Neural cell (in vitro differentiated cells): Measurements from ENCODE around the gene SP110. TPM values are rescaled to one million over a fixed set of nuclear protein-coding genes. Genes with fewer than 3 reads are reported as not detected.

Source experiments
- H2AFZ ChIP-seq: fragments of 200-600, 300-800 bp; sonication (generic), shearing (Covaris generic); 2 replicates; pipeline ENCODE4 v1.6.0; 2014; ENCODE audit warnings: low read depth, mild to moderate bottlenecking, antibody characterized with exemption, low read length, moderate library complexity
- H3F3A ChIP-seq: fragments of 200-600 bp; shearing (Covaris generic); 2 replicates; pipeline ENCODE4 v1.6.1; 2016; ENCODE audit warnings: mild to moderate bottlenecking, moderate library complexity, mixed read lengths, antibody characterized with exemption, low read length; ENCODE audit not compliant: insufficient read depth, poor library complexity, severe bottlenecking
- H3K27ac ChIP-seq: fragments of 200-600, 300-800 bp; sonication (generic), shearing (Covaris generic); 2 replicates; pipeline ENCODE4 v1.5.1; 2014; ENCODE audit warnings: mild to moderate bottlenecking, low read length, moderate library complexity
- H3K27me3 ChIP-seq: fragments of 300-800, 200-600 bp; sonication (generic), shearing (Covaris generic); 2 replicates; pipeline ENCODE4 v1.6.0; 2014; ENCODE audit warnings: mild to moderate bottlenecking, low read depth, low read length, moderate library complexity; ENCODE audit not compliant: insufficient read depth
- H3K36me3 ChIP-seq: fragments of 300-800, 200-600 bp; sonication (generic), shearing (Covaris generic); 2 replicates; pipeline ENCODE4 v1.5.1; 2014; ENCODE audit warnings: mild to moderate bottlenecking, antibody characterized with exemption, low read length, moderate library complexity; ENCODE audit not compliant: insufficient read depth
- H3K4me2 ChIP-seq: fragments of 300-800, 200-600 bp; sonication (generic), shearing (Covaris generic); 2 replicates; pipeline ENCODE4 v1.6.0; 2014; ENCODE audit warnings: mild to moderate bottlenecking, low read length
- H3K4me3 ChIP-seq: fragments of 300-800, 200-600 bp; sonication (generic), shearing (Covaris generic); 2 replicates; pipeline ENCODE4 v1.5.1; 2014; ENCODE audit warnings: mild to moderate bottlenecking, low read length, moderate library complexity
- H3K79me2 ChIP-seq: fragments of 200-600 bp; shearing (Covaris generic); replicated peaks from 2 replicates; pipeline ENCODE4 v1.6.0; 2014; ENCODE audit warnings: mild to moderate bottlenecking, low read length, moderate library complexity; ENCODE audit not compliant: insufficient read depth
- H3K9ac ChIP-seq: fragments of 300-800, 200-600 bp; sonication (generic), shearing (Covaris generic); 2 replicates; pipeline ENCODE4 v1.6.1; 2016; ENCODE audit warnings: mild to moderate bottlenecking, low read length, mixed read lengths
- H3K9me2 ChIP-seq: fragments of 200-600 bp; shearing (Covaris generic); 2 replicates; pipeline ENCODE4 v1.6.1; 2016; ENCODE audit warnings: mild to moderate bottlenecking, low read length, mixed read lengths; ENCODE audit not compliant: insufficient read depth
- H3K9me3 ChIP-seq: fragments of 200-600, 300-800 bp; sonication (generic), shearing (Covaris generic); 2 replicates; pipeline ENCODE4 v1.6.1; 2016; ENCODE audit warnings: mild to moderate bottlenecking, mixed run types, low read length, moderate library complexity, mixed read lengths
- H4K20me1 ChIP-seq: fragments of 200-600 bp; shearing (Covaris generic); 2 replicates; pipeline ENCODE4 v1.6.1; 2016; ENCODE audit warnings: mild to moderate bottlenecking, mixed run types; ENCODE audit not compliant: insufficient read depth
- EP300 ChIP-seq: fragments of 450-650 bp; conservative IDR thresholded peaks from 2 replicates; pipeline ENCODE4 v1.6.1; 2014; ENCODE audit warnings: antibody characterized with exemption, mild to moderate bottlenecking, moderate library complexity; ENCODE audit not compliant: poor library complexity, severe bottlenecking
- EZH2 ChIP-seq: fragments of 200-600, 300-800 bp; shearing (Covaris generic), sonication (generic); IDR thresholded peaks from 2 replicates; pipeline ENCODE4 v1.6.1; 2014; ENCODE audit warnings: antibody characterized with exemption, low read length, borderline replicate concordance, mild to moderate bottlenecking; ENCODE audit not compliant: insufficient read depth, poor library complexity, severe bottlenecking
- MXI1 ChIP-seq: fragments of 450-650 bp; conservative IDR thresholded peaks from 2 replicates; pipeline ENCODE4 v1.6.1; 2014; ENCODE audit warnings: antibody characterized with exemption, mild to moderate bottlenecking; ENCODE audit not compliant: poor library complexity, severe bottlenecking
- POLR2AphosphoS5 ChIP-seq: IDR thresholded peaks from 2 replicates; pipeline ENCODE4 v1.6.1; 2012
- RAD21 ChIP-seq: fragments of 450-650 bp; conservative IDR thresholded peaks from 2 replicates; pipeline ENCODE4 v1.6.1; 2014; ENCODE audit warnings: antibody characterized with exemption, mild to moderate bottlenecking, moderate library complexity
- SMC3 ChIP-seq: fragments of 450-650 bp; conservative IDR thresholded peaks from 2 replicates; pipeline ENCODE4 v1.6.1; 2014; ENCODE audit warnings: antibody characterized with exemption, mild to moderate bottlenecking, moderate library complexity; ENCODE audit not compliant: poor library complexity
- TAF1 ChIP-seq: IDR thresholded peaks from 2 replicates; pipeline ENCODE4 v1.6.1; 2012; ENCODE audit warnings: low read depth
- polyA plus RNA-seq: library from polyadenylated mRNA; depleted of rRNA; stranded (reverse); fragments of >200 nt; gene quantifications from 2 replicates; pipeline ENCODE4 v1.2.3, GENCODE V29; 2014
- TF ChIP-seq, protein P1 (sequence below): fragments of 450-650 bp; IDR thresholded peaks from 2 replicates; pipeline ENCODE4 v1.5.1; 2014; ENCODE audit warnings: antibody characterized with exemption, mild to moderate bottlenecking, moderate library complexity; ENCODE audit not compliant: poor library complexity, severe bottlenecking
- TF ChIP-seq, protein P2 (sequence below): IDR thresholded peaks from 2 replicates; pipeline ENCODE4 v1.6.1; 2012; ENCODE audit warnings: borderline replicate concordance

Gene SP110
- polyA plus RNA-seq, 1 donor from 2014 or later, result not detected

DNA sequence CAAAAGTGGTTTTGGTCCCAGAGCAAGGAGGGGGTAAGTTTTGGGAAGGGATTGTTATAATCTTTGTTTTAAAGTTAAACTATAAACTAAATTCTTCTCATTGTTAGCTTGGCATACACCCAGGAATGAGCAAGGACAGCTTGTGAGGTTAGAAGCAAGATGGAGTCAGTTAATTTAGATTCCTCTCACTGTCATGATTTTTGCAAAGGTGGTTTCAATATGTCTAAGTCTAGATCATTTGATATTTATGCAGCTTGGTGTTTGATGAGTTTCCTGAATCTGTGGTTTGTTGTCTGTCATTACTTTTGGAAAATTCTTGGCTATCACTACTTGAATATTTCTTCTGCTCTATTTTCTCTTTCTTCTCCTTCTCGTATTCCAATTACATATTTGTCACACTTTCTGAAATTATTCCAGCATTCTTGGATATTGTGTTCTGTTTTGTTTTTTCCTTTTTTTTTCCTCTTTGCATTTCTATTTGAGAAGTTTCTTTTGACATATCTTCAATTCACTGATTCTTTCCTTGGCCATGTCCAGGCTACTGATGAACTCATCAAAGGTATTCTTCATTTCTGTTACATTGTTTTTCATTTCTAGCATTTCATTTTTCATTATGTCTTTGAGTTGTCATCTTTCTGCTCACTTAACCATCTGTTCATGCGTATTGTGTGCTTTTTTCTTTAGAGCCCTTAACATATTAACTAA is 10.9 kb upstream of the SP110 start:
- no peak overlapping the region for H3K4me3 ChIP-seq
- no peaks in the 10 kb centered on the region for H3F3A ChIP-seq
- no peaks in the 10 kb centered on the region for H3K36me3 ChIP-seq
- TF ChIP-seq, protein P1, sequence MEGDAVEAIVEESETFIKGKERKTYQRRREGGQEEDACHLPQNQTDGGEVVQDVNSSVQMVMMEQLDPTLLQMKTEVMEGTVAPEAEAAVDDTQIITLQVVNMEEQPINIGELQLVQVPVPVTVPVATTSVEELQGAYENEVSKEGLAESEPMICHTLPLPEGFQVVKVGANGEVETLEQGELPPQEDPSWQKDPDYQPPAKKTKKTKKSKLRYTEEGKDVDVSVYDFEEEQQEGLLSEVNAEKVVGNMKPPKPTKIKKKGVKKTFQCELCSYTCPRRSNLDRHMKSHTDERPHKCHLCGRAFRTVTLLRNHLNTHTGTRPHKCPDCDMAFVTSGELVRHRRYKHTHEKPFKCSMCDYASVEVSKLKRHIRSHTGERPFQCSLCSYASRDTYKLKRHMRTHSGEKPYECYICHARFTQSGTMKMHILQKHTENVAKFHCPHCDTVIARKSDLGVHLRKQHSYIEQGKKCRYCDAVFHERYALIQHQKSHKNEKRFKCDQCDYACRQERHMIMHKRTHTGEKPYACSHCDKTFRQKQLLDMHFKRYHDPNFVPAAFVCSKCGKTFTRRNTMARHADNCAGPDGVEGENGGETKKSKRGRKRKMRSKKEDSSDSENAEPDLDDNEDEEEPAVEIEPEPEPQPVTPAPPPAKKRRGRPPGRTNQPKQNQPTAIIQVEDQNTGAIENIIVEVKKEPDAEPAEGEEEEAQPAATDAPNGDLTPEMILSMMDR, result no peak
- TF ChIP-seq TAF1, result no peak
- TF ChIP-seq, protein P2, sequence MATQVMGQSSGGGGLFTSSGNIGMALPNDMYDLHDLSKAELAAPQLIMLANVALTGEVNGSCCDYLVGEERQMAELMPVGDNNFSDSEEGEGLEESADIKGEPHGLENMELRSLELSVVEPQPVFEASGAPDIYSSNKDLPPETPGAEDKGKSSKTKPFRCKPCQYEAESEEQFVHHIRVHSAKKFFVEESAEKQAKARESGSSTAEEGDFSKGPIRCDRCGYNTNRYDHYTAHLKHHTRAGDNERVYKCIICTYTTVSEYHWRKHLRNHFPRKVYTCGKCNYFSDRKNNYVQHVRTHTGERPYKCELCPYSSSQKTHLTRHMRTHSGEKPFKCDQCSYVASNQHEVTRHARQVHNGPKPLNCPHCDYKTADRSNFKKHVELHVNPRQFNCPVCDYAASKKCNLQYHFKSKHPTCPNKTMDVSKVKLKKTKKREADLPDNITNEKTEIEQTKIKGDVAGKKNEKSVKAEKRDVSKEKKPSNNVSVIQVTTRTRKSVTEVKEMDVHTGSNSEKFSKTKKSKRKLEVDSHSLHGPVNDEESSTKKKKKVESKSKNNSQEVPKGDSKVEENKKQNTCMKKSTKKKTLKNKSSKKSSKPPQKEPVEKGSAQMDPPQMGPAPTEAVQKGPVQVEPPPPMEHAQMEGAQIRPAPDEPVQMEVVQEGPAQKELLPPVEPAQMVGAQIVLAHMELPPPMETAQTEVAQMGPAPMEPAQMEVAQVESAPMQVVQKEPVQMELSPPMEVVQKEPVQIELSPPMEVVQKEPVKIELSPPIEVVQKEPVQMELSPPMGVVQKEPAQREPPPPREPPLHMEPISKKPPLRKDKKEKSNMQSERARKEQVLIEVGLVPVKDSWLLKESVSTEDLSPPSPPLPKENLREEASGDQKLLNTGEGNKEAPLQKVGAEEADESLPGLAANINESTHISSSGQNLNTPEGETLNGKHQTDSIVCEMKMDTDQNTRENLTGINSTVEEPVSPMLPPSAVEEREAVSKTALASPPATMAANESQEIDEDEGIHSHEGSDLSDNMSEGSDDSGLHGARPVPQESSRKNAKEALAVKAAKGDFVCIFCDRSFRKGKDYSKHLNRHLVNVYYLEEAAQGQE, result no peak
- TF ChIP-seq POLR2AphosphoS5, result no peak
- no peak overlapping the region for H3K4me2 ChIP-seq
- H3K9me2 ChIP-seq, result no peaks in the 10 kb centered on the region
- H4K20me1 ChIP-seq, result no peaks in the 10 kb centered on the region
- H3K27ac ChIP-seq, result no peak overlapping the region
- no peaks in the 10 kb centered on the region for H3K79me2 ChIP-seq
- H2AFZ ChIP-seq, result no peak overlapping the region
- H3K9me3 ChIP-seq, result peaks cover 8% of the 10 kb centered on the region
- no peaks in the 10 kb centered on the region for H3K27me3 ChIP-seq
- H3K9ac ChIP-seq, result no peak overlapping the region

GRCh38 chr2:230230087-230230486 is 10.3 kb upstream of the SP110 start:
- no peaks in the 10 kb centered on the region for H3K79me2 ChIP-seq
- H3K9me3 ChIP-seq, result peaks cover 8% of the 10 kb centered on the region
- TF ChIP-seq, protein P2, result no peak
- no peak for TF ChIP-seq EP300
- TF ChIP-seq POLR2AphosphoS5, result no peak
- no peak for TF ChIP-seq SMC3
- no peak for TF ChIP-seq EZH2
- no peak for TF ChIP-seq RAD21
- TF ChIP-seq MXI1, result no peak
- no peak for TF ChIP-seq TAF1
- TF ChIP-seq, protein P1, result no peak
- no peak overlapping the region for H3K27ac ChIP-seq
- no peaks in the 10 kb centered on the region for H3K27me3 ChIP-seq
- H2AFZ ChIP-seq, result no peak overlapping the region
- no peaks in the 10 kb centered on the region for H3F3A ChIP-seq
- no peak overlapping the region for H3K4me2 ChIP-seq
- no peaks in the 10 kb centered on the region for H4K20me1 ChIP-seq
- H3K9me2 ChIP-seq, result no peaks in the 10 kb centered on the region
- no peaks in the 10 kb centered on the region for H3K36me3 ChIP-seq
- no peak overlapping the region for H3K9ac ChIP-seq
- no peak overlapping the region for H3K4me3 ChIP-seq
